Measurements from ENCODE around the gene LAMA4.

Gene LAMA4

GRCh38 chr6:112253841-112254816 lies at the start of gene LAMA4:
Gene LAMA4 (minus strand): TSS chr6:112254567. CDS start chr6:112254150, 417 bp downstream.
- TF ChIP-seq CEBPB (IDR thresholded peaks at IDR 0.05) (no peak), USF1 (IDR thresholded peaks at IDR 0.05) (no peak), TCF12 (IDR thresholded peaks at IDR 0.05; ENCODE audit: low read depth) (no peak), EP300 (IDR thresholded peaks at IDR 0.05; ENCODE audit: borderline replicate concordance) (no peak), TEAD4 (IDR thresholded peaks at IDR 0.05) (no peak), FOXM1 (IDR thresholded peaks at IDR 0.05; ENCODE audit: borderline replicate concordance, low read depth) (no peak), RAD21 (IDR thresholded peaks at IDR 0.05; ENCODE audit: low read depth) (no peak), MAX (IDR thresholded peaks at IDR 0.05) (peak; percentile 79), CREB1 (IDR thresholded peaks at IDR 0.05; ENCODE audit: low read depth) (no peak), REST (IDR thresholded peaks at IDR 0.05; ENCODE audit: low read depth) (no peak), ZBTB7A (IDR thresholded peaks at IDR 0.05; ENCODE audit: low read depth) (no peak), YY1 (IDR thresholded peaks at IDR 0.05; ENCODE audit: low read depth) (0 out of 2 replicates have a peak, but pooled peaks have one; percentile 26)

GRCh38 chr6:112302142-112302705 lies 47.9 kb upstream of the LAMA4 start:
- no peak for TF ChIP-seq FOXM1 (IDR thresholded peaks at IDR 0.05; ENCODE audit: borderline replicate concordance, low read depth)
- no peak for TF ChIP-seq MAX (IDR thresholded peaks at IDR 0.05)
- TF ChIP-seq CREB1 (IDR thresholded peaks at IDR 0.05; ENCODE audit: low read depth), result no peak
- no peak for TF ChIP-seq REST (IDR thresholded peaks at IDR 0.05; ENCODE audit: low read depth)
- TF ChIP-seq ZBTB7A (IDR thresholded peaks at IDR 0.05; ENCODE audit: low read depth), result no peak
- TF ChIP-seq RAD21 (IDR thresholded peaks at IDR 0.05; ENCODE audit: low read depth), result no peak
- no peak for TF ChIP-seq TAF1 (IDR thresholded peaks at IDR 0.05; ENCODE audit: low read depth)
- TF ChIP-seq EGR1 (IDR thresholded peaks at IDR 0.05), result no peak
- TF ChIP-seq EP300 (IDR thresholded peaks at IDR 0.05; ENCODE audit: borderline replicate concordance), result no peak
- TF ChIP-seq TEAD4 (IDR thresholded peaks at IDR 0.05), result no peak
- no peak for TF ChIP-seq USF1 (IDR thresholded peaks at IDR 0.05)

GRCh38 chr6:112300896-112301295 lies 46.5 kb upstream of the LAMA4 start:
- TF ChIP-seq CEBPB (IDR thresholded peaks at IDR 0.05) (no peak), YY1 (IDR thresholded peaks at IDR 0.05; ENCODE audit: low read depth) (no peak), ZBTB7A (IDR thresholded peaks at IDR 0.05; ENCODE audit: low read depth) (no peak), TCF12 (IDR thresholded peaks at IDR 0.05; ENCODE audit: low read depth) (no peak), EGR1 (IDR thresholded peaks at IDR 0.05) (no peak), EP300 (IDR thresholded peaks at IDR 0.05; ENCODE audit: borderline replicate concordance) (no peak), TEAD4 (IDR thresholded peaks at IDR 0.05) (no peak), NFIC (IDR thresholded peaks at IDR 0.05) (no peak), USF1 (IDR thresholded peaks at IDR 0.05) (no peak), REST (IDR thresholded peaks at IDR 0.05; ENCODE audit: low read depth) (no peak), CREB1 (IDR thresholded peaks at IDR 0.05; ENCODE audit: low read depth) (no peak), RAD21 (IDR thresholded peaks at IDR 0.05; ENCODE audit: low read depth) (no peak), TAF1 (IDR thresholded peaks at IDR 0.05; ENCODE audit: low read depth) (no peak), MAX (IDR thresholded peaks at IDR 0.05) (no peak), FOXM1 (IDR thresholded peaks at IDR 0.05; ENCODE audit: borderline replicate concordance, low read depth) (no peak)
